COR-L47 (cell line): ENCODE results near the gene NCKAP5.
"Not testable (repeated sequence)": the region's sequence is repeated elsewhere in the genome, so short reads cannot be mapped to it uniquely, and the experiment has no call there.

Source experiments
- DNase-seq: peaks from one replicate; lab custom pipeline; 2025; lab: John Stamatoyannopoulos, UW

NCKAP5 gene

DNA sequence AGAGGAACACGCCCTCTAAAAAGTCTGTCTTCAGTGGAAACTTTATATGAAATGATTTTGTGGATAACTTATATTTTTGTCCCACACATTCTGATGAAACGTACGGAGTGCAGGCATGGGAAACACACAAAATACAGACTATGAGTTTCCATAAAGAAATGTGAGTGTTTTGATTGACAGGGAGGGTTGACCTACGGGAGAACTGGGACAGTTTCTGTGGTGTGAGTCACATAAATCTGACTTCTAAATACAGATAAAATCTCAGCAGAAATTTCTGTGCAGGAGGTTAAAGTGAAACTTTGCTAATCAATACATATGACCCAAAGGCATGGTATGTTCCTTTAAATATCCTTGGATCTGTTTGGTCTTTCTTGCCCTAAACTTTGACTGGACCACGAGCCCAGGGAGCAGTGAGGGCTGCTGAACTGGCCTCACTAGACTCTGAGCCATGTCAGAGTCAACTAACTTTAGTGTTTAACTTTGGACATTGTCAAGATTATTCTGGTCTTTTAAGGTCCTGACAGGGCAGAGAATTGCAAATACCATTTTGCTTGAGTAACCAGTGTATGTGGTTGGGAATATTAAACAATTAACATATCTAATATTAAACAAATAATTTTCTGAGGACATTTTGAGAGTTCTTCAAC lies 691.4 kb downstream of the NCKAP5 start:
- no peak for DNase-seq

GRCh38 chr2:132875193-132875592 lies 693.1 kb downstream of the NCKAP5 start:
- no peak for DNase-seq

GRCh38 chr2:132873738-132874137 lies 694.5 kb downstream of the NCKAP5 start:
- DNase-seq = no peak

DNA sequence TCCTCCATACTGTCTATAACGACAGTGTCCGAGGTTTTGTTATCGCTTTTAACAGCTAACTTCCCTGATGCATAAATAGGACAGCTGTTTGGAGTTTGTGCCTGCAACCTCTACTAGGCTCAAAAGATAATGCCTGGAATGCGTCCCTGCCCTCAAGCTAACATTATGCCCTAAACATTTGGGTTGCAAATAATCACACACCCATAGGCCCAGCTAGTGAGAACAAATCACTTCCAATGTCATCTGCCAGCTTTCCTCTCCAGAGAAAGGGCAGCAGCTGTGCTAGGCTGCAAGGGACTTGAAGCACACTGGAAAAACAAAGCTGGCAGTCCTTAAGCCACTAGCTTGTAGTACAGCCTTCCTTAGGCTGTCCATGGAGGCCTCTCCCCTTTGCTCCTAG lies 696.4 kb downstream of the NCKAP5 start:
- DNase-seq = no peak

GRCh38 chr2:132863961-132864360 lies 704.3 kb downstream of the NCKAP5 start:
- DNase-seq = no peak

GRCh38 chr2:132860220-132860619 lies 708.0 kb downstream of the NCKAP5 start:
- DNase-seq = no peak

GRCh38 chr2:132859590-132859989 lies 708.7 kb downstream of the NCKAP5 start:
- DNase-seq = no peak

GRCh38 chr2:132857319-132857718 lies 710.9 kb downstream of the NCKAP5 start:
- DNase-seq = no peak

DNA sequence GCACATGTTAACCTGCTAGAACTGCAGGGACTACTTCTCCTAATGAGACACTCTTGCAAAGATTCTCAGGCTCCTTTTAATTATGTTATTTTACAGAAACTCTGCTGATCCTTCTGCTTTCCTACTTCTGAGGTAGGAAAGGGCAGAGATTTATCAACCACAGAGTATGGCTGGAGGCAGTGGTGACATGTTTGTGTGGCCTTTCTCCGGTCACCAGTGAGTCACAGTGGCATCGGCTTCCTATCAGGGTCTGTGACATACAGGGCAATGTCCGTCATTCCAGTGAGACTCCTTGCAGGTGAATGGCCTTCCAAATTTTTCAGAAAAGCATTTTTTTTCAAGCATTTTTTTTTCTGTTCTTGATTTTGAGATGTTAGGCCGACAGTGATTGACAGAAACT lies 717.6 kb downstream of the NCKAP5 start:
- no peak for DNase-seq

GRCh38 chr2:132849118-132849517 lies 719.1 kb downstream of the NCKAP5 start:
- DNase-seq = no peak

GRCh38 chr2:132845339-132845738 lies 722.9 kb downstream of the NCKAP5 start:
- DNase-seq = no peak

GRCh38 chr2:132844585-132844984 lies 723.7 kb downstream of the NCKAP5 start:
- DNase-seq = no peak

DNA sequence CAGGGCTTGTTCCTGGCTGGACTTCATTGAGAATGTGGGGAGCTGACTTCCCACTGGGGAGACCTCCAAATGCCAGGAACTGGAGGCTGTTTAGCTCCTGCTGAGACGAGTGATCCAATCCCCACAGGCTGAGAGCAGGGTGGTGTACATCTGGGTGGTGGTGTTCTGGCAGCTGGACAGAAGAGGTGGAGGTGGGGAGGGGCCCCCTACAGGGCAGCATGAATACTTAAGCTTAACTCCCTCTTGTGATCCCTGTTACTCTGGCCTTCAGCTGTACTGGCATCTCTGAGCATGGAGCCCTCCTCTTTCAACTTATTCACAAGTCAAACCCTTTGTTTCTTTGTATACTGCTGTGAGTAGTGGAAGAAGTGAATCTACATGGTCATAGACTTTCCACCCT lies 730.5 kb downstream of the NCKAP5 start:
- DNase-seq = no peak

DNA sequence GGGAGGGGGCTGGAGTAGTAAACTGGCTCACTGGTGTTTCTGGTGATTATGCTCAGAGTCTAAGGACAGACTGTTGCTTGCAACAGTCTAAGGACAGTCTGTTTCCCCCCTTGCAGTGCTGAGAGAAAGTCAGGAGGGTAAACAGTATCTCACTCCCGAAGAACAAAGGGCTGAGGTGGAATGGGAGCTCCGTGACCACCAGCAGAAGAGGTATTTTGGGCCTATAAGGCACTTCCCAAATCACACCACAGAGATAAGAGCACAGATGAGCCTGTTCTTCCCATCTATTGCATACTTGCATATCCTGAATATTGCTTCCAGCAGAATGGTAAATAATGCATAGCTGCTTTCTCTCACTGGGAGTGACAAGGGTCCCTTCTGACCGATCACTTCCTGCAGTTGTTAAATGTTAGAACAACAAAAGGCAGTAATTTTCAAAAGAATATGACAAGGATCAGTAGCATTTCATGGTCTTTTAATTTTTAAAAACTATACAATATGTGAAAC lies 737.9 kb downstream of the NCKAP5 start:
- DNase-seq = no peak

GRCh38 chr2:132825601-132826000 lies 742.7 kb downstream of the NCKAP5 start:
- no peak for DNase-seq

GRCh38 chr2:132824716-132825115 lies 743.5 kb downstream of the NCKAP5 start:
- no peak for DNase-seq

- DNase-seq = no peak
These were observed 752.0 kb downstream of the NCKAP5 start for GRCh38 chr2:132816234-132816633.

GRCh38 chr2:132815516-132815915 lies 752.7 kb downstream of the NCKAP5 start:
- DNase-seq = no peak

DNA sequence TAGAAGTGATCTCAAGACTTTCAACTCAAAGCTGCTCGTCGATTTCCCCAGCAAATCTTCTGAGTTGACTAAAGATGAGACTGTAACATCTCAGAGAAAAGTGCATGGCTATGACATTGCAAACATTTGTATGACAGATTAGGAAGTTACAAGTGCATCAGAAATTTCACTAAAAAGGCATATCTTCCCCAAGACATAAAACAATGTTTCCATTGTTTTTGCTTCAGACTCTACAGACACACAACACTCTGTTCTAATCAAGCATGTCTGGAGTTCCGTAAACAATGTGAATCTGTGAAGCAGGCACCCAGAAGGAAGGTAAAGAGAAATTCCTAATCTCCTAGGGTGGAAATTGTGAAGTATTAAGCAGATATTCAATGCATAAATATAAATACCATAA lies 753.6 kb downstream of the NCKAP5 start:
- DNase-seq = no peak

DNA sequence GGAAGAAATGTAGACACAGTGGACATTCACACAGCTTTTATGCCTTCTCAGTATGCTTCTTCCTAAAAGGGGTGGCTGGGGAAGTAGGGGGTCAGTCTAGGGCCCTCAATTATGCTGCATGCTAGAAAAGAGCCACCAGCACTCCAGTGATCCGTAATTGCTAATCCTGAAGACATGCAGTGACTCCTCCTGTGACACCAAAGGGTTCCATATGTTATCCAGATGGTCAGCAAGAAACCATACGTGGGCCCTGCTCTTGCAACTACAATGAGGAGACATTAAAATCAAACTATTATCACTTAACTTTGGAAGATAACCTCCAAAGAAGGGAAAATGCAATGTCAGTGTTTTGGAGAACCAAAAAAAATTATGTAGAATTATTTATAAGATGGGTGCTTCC lies 754.8 kb downstream of the NCKAP5 start:
- DNase-seq = no peak

DNA sequence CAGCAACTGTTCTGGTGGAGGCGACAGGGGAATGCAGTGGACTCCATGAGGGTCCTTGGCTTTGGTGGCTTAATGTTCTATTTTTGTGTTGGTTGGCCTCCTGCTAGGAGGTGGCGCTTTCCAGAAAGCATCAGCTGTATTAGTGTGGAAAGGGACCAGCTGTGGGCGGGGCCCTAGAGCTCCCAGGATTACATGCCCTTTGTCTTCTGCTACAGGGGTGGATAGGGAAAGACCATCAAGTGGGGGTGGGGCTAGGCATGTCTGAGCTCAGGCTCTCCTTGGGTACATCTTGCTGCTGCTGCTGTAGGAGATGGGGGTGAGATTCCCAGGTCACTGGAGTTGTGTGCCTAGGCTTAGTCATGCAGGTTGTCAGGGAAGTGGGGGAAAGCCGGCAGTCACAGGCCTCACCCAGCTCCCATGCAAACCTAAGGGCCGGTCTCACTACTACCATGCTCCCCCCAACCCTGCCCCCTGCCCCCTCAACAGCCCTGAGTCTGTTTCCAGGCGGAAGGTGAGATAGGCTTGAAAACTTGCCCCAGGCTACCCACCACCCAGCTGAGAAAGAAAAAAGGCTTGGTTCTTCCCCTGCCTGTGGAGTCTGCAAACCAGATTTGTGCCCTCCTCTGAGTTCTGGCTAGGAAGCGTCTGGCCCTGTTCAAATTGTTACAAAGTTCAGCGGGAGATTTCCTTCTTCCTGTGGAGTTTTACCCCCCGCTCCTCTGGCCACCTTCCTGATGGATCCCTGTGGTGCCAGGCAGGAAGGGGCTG lies 756.9 kb downstream of the NCKAP5 start:
- DNase-seq = no peak

GRCh38 chr2:132809962-132810361 lies 758.3 kb downstream of the NCKAP5 start:
- not testable (repeated sequence) for DNase-seq

- DNase-seq = no peak
These were observed 764.2 kb downstream of the NCKAP5 start for GRCh38 chr2:132804051-132804450.

DNA sequence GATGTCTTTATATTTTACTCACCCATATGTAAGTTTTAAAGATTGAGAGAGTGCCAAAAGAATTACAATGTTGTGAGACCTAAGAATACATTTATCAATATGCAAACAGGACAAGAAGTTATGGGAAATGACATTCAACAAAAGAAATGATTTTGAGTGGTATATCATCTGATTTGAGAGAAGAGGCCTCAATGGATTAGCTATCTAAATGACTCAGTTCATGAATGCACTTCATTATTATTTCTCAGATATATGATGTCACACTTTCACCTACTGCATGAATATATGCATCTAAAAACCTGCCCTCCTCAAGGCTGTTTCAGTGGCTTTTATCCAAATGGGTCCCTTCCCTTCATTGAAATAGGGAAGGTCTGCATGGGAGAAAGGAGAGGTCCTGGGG lies 769.9 kb downstream of the NCKAP5 start:
- no peak for DNase-seq
